OCI-M2 (cell line): Measurements from ENCODE around the gene DAB2IP.

Experiments
- DNase-seq: peaks from one replicate; lab custom pipeline; 2025; ENCODE audit not compliant: unreplicated experiment; lab: John Stamatoyannopoulos, UW

The DAB2IP gene

GRCh38 chr9:121813519-121814210, 162.2 kb downstream of the DAB2IP start:
- no peak for DNase-seq

- no peak for DNase-seq
These were observed 163.2 kb downstream of the DAB2IP start for GRCh38 chr9:121814594-121814993.

GRCh38 chr9:121815084-121815483, 163.7 kb downstream of the DAB2IP start:
- DNase-seq: no peak

- DNase-seq: no peak
These were observed 164.4 kb downstream of the DAB2IP start for GRCh38 chr9:121815546-121816448.

- no peak for DNase-seq
These were observed 165.0 kb downstream of the DAB2IP start for GRCh38 chr9:121816449-121816817.

GRCh38 chr9:121816845-121817450, 165.5 kb downstream of the DAB2IP start:
- DNase-seq: no peak

GRCh38 chr9:121817476-121817875, 166.0 kb downstream of the DAB2IP start:
- no peak for DNase-seq

- DNase-seq: no peak
These were observed 166.7 kb downstream of the DAB2IP start for GRCh38 chr9:121818016-121818661.

GRCh38 chr9:121818841-121819427, 167.5 kb downstream of the DAB2IP start:
- DNase-seq: no peak

GRCh38 chr9:121819428-121820231, 168.2 kb downstream of the DAB2IP start:
- DNase-seq: peak; percentile 75

GRCh38 chr9:121820286-121821005, 169.0 kb downstream of the DAB2IP start:
- DNase-seq: no peak

GRCh38 chr9:121821326-121821725, 169.9 kb downstream of the DAB2IP start:
- DNase-seq: no peak

GRCh38 chr9:121822093-121823085, 171.0 kb downstream of the DAB2IP start:
- no peak for DNase-seq

- no peak for DNase-seq
These were observed 172.2 kb downstream of the DAB2IP start for GRCh38 chr9:121823451-121824169.

- no peak for DNase-seq
These were observed 173.2 kb downstream of the DAB2IP start for GRCh38 chr9:121824651-121825030.

GRCh38 chr9:121825031-121825691, 173.7 kb downstream of the DAB2IP start:
- peak; percentile 87 for DNase-seq

- no peak for DNase-seq
These were observed 175.3 kb downstream of the DAB2IP start for GRCh38 chr9:121826711-121827110.
